Measurements from ENCODE around the gene NUP98. TPM values are rescaled to one million over a fixed set of nuclear protein-coding genes. Genes with fewer than 3 reads are reported as not detected.
A peak's percentile ranks its signal among the peaks of the same experiment; 100 is the strongest.
"Not testable (repeated sequence)": the region's sequence is repeated elsewhere in the genome, so short reads cannot be mapped to it uniquely, and the experiment has no call there.

Gene NUP98
- total RNA-seq, 1 donor from 2014 or later = 24.7 TPM

GRCh38 chr11:3827434-3828186 is 30.3 kb upstream of the NUP98 start:
- no peak for DNase-seq (ENCODE audit: low spot score)

GRCh38 chr11:3826721-3827120 is 29.4 kb upstream of the NUP98 start:
- ATAC-seq (no peak), DNase-seq (ENCODE audit: low spot score) (no peak)

More at GRCh38 chr11:3827434-3828186, 30.3 kb upstream of the NUP98 start:
- ATAC-seq = no peak

GRCh38 chr11:3825473-3826154 is 28.3 kb upstream of the NUP98 start:
- no peak for ATAC-seq

GRCh38 chr11:3824714-3825472 is 27.5 kb upstream of the NUP98 start:
- ATAC-seq (peak; percentile 73), DNase-seq (ENCODE audit: low spot score) (no peak)

More at GRCh38 chr11:3825473-3826154, 28.3 kb upstream of the NUP98 start:
- no peak for DNase-seq (ENCODE audit: low spot score)

- DNase-seq (ENCODE audit: low spot score) (no peak), ATAC-seq (no peak)
Measured at GRCh38 chr11:3823762-3824506, 26.6 kb upstream of the NUP98 start.

GRCh38 chr11:3823303-3823702 is 25.9 kb upstream of the NUP98 start:
- ATAC-seq (no peak), DNase-seq (ENCODE audit: low spot score) (no peak)

GRCh38 chr11:3822312-3822711 is 25.0 kb upstream of the NUP98 start:
- DNase-seq (ENCODE audit: low spot score) (no peak), ATAC-seq (no peak)

GRCh38 chr11:3820971-3821370 is 23.6 kb upstream of the NUP98 start:
- ATAC-seq = no peak

GRCh38 chr11:3817181-3817800 is 19.9 kb upstream of the NUP98 start:
- ATAC-seq = no peak
- DNase-seq (ENCODE audit: low spot score) = no peak

More at GRCh38 chr11:3820971-3821370, 23.6 kb upstream of the NUP98 start:
- no peak for DNase-seq (ENCODE audit: low spot score)

GRCh38 chr11:3816673-3817072 is 19.3 kb upstream of the NUP98 start:
- ATAC-seq = no peak
- DNase-seq (ENCODE audit: low spot score) = no peak

GRCh38 chr11:3815845-3816244 is 18.5 kb upstream of the NUP98 start:
- DNase-seq (ENCODE audit: low spot score) (no peak), ATAC-seq (no peak)

GRCh38 chr11:3814832-3815231 is 17.5 kb upstream of the NUP98 start:
- ATAC-seq; DNase-seq (ENCODE audit: low spot score): not testable (repeated sequence)

GRCh38 chr11:3810951-3811350 is 13.6 kb upstream of the NUP98 start:
- ATAC-seq = no peak
- no peak for DNase-seq (ENCODE audit: low spot score)

- DNase-seq (ENCODE audit: low spot score) (no peak), ATAC-seq (no peak)
Measured at GRCh38 chr11:3810446-3810845, 13.1 kb upstream of the NUP98 start.

- ATAC-seq (no peak), DNase-seq (ENCODE audit: low spot score) (no peak)
Measured at GRCh38 chr11:3809624-3809928, 12.2 kb upstream of the NUP98 start.

- DNase-seq (ENCODE audit: low spot score) = peak; percentile 68
- ATAC-seq = peak; percentile 86
Measured at GRCh38 chr11:3808861-3809623, 11.7 kb upstream of the NUP98 start.

GRCh38 chr11:3807909-3808860 is 10.8 kb upstream of the NUP98 start, which contains the start of gene PGAP2:
PGAP2 (plus strand) TSS chr11:3808560; CDS start chr11:3811260, 2,700 bp downstream.
- peak; percentile 78 for DNase-seq (ENCODE audit: low spot score)
- ATAC-seq = peak; percentile 83

GRCh38 chr11:3803726-3804495 is 6.6 kb upstream of the NUP98 start:
- no peak for ATAC-seq
- DNase-seq (ENCODE audit: low spot score) = no peak
